HG03066 (cell line): Measurements from ENCODE around the gene MFAP3L.
A peak's percentile ranks its signal among the peaks of the same experiment; 100 is the strongest.
"Not testable (repeated sequence)": the region's sequence is repeated elsewhere in the genome, so short reads cannot be mapped to it uniquely, and the experiment has no call there.

Experiments
- ATAC-seq: cut with Tn5 transposase; IDR thresholded peaks from one replicate; pipeline ENCODE4 v1.9.1; 2021; ENCODE audit warnings: low read depth; ENCODE audit not compliant: unreplicated experiment

The MFAP3L gene

DNA sequence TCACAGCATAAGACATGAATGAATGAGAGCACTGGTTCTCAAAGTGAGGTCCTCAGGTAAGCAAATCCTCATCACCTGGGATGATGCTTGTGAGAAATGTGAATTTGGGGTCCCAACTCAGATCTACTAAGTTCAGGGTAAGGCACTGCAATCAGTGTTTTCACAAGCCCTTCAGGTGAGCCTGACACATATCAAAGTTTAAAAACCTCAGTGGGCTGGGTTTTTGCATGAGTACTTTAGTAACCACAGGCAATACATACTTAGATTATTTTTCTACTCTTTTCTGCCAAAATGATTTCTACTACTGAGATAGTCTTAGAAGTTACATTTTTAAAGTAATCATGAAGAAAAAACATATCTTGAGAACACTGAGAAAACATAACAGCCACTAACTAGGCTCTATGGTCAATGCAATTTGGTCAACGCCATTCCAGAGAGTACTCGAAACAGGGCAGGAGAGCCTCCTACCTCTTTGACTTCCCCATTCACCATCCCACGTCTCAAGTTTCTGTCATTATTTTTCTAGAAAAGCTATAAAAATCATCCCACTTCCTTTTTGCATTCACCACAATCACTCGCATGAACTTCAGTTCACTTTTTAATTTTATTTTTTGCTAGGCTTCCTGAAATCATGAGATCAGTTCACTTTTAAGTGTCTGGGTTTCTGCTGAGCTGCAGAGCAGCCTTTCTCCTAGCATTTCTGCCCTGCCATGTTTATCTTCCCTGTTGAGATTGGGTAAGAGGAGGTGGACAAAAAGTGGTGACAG, 73.8 kb downstream of the MFAP3L start:
- peak; percentile 81 for ATAC-seq

DNA sequence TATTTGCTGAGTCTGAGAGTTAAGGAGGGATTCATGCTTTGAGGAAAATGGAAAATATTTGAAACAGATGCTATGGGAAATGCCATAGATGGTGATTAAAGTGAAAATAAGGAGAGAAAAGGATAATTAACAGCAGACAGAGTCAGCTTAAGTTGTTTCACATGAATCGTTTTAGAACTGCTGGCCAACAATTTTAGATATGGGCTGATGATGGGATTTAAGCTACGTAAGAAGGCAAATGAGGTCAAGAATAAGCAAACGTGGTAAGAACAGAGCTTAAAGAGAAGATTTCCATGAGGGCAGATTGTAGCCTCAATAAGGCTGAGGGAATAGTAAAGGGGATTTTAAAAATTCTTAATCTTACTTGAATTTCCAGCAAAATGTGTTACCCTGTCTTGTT, 77.9 kb downstream of the MFAP3L start:
- ATAC-seq: no peak

DNA sequence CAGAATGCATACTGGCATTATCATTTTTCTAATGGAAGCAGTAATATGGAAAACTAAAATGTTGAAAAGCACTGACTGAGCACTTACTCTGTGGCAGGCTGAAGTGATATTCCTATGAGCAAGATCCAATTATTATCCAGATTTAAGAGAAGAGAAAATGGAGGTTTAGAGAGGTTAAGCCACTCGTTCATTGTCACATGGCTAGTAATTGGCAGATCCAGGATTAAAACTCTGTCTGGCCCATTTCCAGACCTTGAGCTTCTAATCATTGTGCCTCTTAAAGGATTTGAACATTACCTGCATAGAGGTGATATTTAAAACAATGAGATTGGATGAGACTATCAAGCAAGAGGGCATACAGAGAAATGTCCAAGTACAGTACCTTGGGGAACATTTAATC, 80.6 kb downstream of the MFAP3L start:
- ATAC-seq: no peak

DNA sequence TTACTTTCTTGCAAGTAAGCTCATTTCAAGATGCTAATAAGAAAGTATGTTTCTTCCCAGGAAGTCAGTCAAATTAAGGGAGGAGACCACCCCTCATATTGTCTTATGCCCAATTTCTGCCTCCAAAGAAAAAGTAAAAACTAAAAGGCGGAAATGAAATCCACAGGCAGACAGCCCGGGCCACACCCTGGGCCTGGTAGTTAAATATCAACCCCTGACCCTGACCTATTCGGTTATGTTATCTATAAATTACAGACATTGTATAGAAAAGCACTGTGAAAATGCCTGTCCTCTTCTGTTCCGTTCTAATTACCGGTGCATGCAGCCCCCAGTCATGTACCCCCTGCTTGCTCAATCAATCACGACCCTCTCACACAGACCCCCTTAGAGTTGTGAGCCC, 82.6 kb downstream of the MFAP3L start:
- ATAC-seq: not testable (repeated sequence)

DNA sequence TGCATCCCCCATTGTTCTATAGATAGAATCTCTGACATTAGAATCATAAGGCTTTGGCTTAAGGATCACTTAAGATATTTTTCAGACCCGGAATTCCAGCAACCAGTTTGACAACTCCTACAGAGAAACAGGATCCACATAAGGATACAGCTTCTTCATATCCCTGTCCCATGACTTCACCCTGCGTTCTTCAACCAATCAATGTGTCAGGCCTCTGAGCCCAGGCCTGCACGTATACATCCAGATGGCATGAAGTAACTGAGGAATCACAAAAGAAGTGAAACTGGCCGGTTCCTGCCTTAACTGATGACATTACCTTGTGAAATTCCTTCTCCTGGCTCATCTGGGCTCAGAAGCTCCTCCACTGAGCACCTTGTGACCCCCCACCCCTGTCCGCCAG, 85.1 kb downstream of the MFAP3L start:
- ATAC-seq: no peak

DNA sequence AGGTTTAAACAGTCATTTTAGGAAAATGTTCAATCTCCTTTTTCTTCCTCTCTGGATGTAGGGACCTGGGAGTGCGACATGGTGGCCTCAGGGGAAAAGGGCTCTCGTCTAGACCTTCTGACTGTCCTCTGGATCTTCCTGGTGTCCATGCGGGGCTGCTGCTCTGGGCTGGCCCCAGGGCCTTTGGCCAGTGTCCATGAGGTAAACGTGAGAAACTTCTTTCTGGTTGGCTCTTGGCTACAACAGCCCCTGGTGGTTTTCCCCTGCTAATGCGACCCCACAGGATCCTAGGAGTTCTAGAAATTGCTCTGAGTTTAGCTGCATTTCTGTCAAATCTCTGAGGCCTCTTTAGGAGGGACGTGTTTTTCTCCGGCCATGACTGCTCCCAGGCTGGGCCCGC, 85.7 kb downstream of the MFAP3L start:
- no peak for ATAC-seq
